Fibroblast of lung (primary cell): Measurements from ENCODE around the gene PRKAG1. TPM values are rescaled to one million over a fixed set of nuclear protein-coding genes. Genes with fewer than 3 reads are reported as not detected.

Experiments used
- DNase-seq, 2 donors: peaks; one replicate each; pipeline versions ENCODE4 v3.0.0 to v3.0.0-alpha.2; 2010; ENCODE audit warnings: low read depth in 2 of 2
- H2AFZ ChIP-seq: 2 replicates; pipeline ENCODE4 v1.5.1; 2012; ENCODE audit warnings: low read length, control low read depth, inconsistent platforms
- H3K27ac ChIP-seq: 2 replicates; pipeline ENCODE4 v1.5.1; 2011; ENCODE audit warnings: low read length, control low read depth; ENCODE audit not compliant: insufficient read depth
- H3K27me3 ChIP-seq: 2 replicates; pipeline ENCODE4 v1.5.1; 2011; ENCODE audit warnings: mild to moderate bottlenecking, low read length; ENCODE audit not compliant: control insufficient read depth, insufficient read depth
- H3K36me3 ChIP-seq: 2 replicates; pipeline ENCODE4 v1.5.1; 2011; ENCODE audit warnings: low read length; ENCODE audit not compliant: control insufficient read depth, insufficient read depth
- H3K4me1 ChIP-seq: 2 replicates; pipeline ENCODE4 v1.5.1; 2011; ENCODE audit warnings: low read length; ENCODE audit not compliant: control insufficient read depth, insufficient read depth; ENCODE audit errors: extremely low read depth
- H3K4me2 ChIP-seq: 2 replicates; pipeline ENCODE4 v1.5.1; 2011; ENCODE audit warnings: low read length, control low read depth; ENCODE audit not compliant: insufficient read depth; ENCODE audit errors: extremely low read depth
- H3K4me3 ChIP-seq, 4 experiments: fragments of 200-600 bp in 1 of 4; sonication (generic) in 1 of 4; replicated peaks in 1 of 4; 2 replicates each; pipeline ENCODE4 v1.5.1; 2011 to 2016; ENCODE audit warnings: low read length in 4 of 4, low read depth in 3 of 4, mild to moderate bottlenecking in 3 of 4, control low read depth in 2 of 4, inconsistent platforms in 1 of 4, mixed read lengths in 1 of 4; ENCODE audit not compliant: insufficient read depth in 1 of 4; ENCODE audit errors: control extremely low read depth in 1 of 4
- H3K79me2 ChIP-seq: 2 replicates; pipeline ENCODE4 v1.5.1; 2012; ENCODE audit warnings: mild to moderate bottlenecking, low read length, inconsistent platforms; ENCODE audit not compliant: control insufficient read depth, insufficient read depth
- H3K9ac ChIP-seq: 2 replicates; pipeline ENCODE4 v1.5.1; 2011; ENCODE audit warnings: mild to moderate bottlenecking, low read length, control low read depth; ENCODE audit not compliant: insufficient read depth
- H3K9me3 ChIP-seq: 2 replicates; pipeline ENCODE4 v1.5.1; 2012; ENCODE audit warnings: low read depth, low read length; ENCODE audit not compliant: control insufficient read depth, insufficient read depth
- H4K20me1 ChIP-seq: 2 replicates; pipeline ENCODE4 v1.5.1; 2011; ENCODE audit warnings: low read length; ENCODE audit not compliant: control insufficient read depth, insufficient read depth; ENCODE audit errors: extremely low read depth
- CTCF ChIP-seq, 2 donors: IDR thresholded peaks in 1 of 2; conservative IDR thresholded peaks in 1 of 2; 1 replicate in 1 of 2; 2 replicates in 1 of 2; pipeline ENCODE4 v1.5.1; 2011 to 2012; ENCODE audit warnings: low read length in 2 of 2, control low read depth in 1 of 2, inconsistent platforms in 1 of 2, low read depth in 1 of 2, mild to moderate bottlenecking in 1 of 2
- EZH2 ChIP-seq: IDR thresholded peaks from 2 replicates; pipeline ENCODE4 v1.5.1; 2012; ENCODE audit warnings: low read length, control low read depth, mild to moderate bottlenecking; ENCODE audit errors: missing control alignments
- polyA plus RNA-seq, 2 donors: library from polyadenylated mRNA; depleted of rRNA in 1 of 2; stranded (reverse) in 1 of 2; unstranded in 1 of 2; fragments of >200 nt; gene quantifications; 2 replicates each; pipeline ENCODE4 v1.2.1, GENCODE V29; 2011 to 2012; ENCODE audit warnings: missing spikeins in 1 of 2
- total RNA-seq: library from RNA; depleted of rRNA; stranded (reverse); fragments of >200 nt; gene quantifications from 2 replicates; pipeline ENCODE4 v1.2.1, GENCODE V29; 2014

The PRKAG1 gene
- total and polyA plus RNA-seq, 2 donors (not counting 1 experiment from before 2014, with no cell fraction given): 76.5 to 110 TPM

GRCh38 chr12:48985901-48986300 lies 32.7 kb downstream of the PRKAG1 start:
- TF ChIP-seq EZH2: no peak
- TF ChIP-seq CTCF (conservative IDR thresholded peaks at IDR 0.05 in 1 of 2, IDR thresholded peaks at IDR 0.05 in 1 of 2; ENCODE audit: low read depth in 1 of 2, low read length in 2 of 2): no peak
- H3K9ac ChIP-seq: no peak overlapping the region
- H2AFZ ChIP-seq: no peak overlapping the region
- H4K20me1 ChIP-seq: no peaks in the 10 kb centered on the region
- no peaks in the 10 kb centered on the region for H3K9me3 ChIP-seq
- H3K79me2 ChIP-seq: no peaks in the 10 kb centered on the region
- no peak for DNase-seq
- H3K4me1 ChIP-seq: no peaks in the 10 kb centered on the region
- H3K27ac ChIP-seq: no peak overlapping the region
- no peak overlapping the region for H3K4me3 ChIP-seq
- peaks cover 65% of the 10 kb centered on the region for H3K27me3 ChIP-seq
- H3K36me3 ChIP-seq: no peaks in the 10 kb centered on the region
- no peak overlapping the region for H3K4me2 ChIP-seq

- H3K9ac ChIP-seq: no peak overlapping the region
- DNase-seq: no peak
- H3K27me3 ChIP-seq: peaks cover 69% of the 10 kb centered on the region
- no peak overlapping the region for H2AFZ ChIP-seq
- H3K4me2 ChIP-seq: no peak overlapping the region
- H4K20me1 ChIP-seq: no peaks in the 10 kb centered on the region
- H3K36me3 ChIP-seq: no peaks in the 10 kb centered on the region
- no peak overlapping the region for H3K4me3 ChIP-seq
- no peak overlapping the region for H3K27ac ChIP-seq
- TF ChIP-seq CTCF (conservative IDR thresholded peaks at IDR 0.05 in 1 of 2, IDR thresholded peaks at IDR 0.05 in 1 of 2; ENCODE audit: low read depth in 1 of 2, low read length in 2 of 2) (no peak), EZH2 (no peak)
- no peaks in the 10 kb centered on the region for H3K79me2 ChIP-seq
- no peaks in the 10 kb centered on the region for H3K9me3 ChIP-seq
- no peaks in the 10 kb centered on the region for H3K4me1 ChIP-seq
Measured at GRCh38 chr12:48985475-48985897, 33.1 kb downstream of the PRKAG1 start.

GRCh38 chr12:48982397-48983080 lies 36.0 kb downstream of the PRKAG1 start:
- Histone ChIP-seq H3K36me3 (no peaks in the 10 kb centered on the region), H3K4me3 (no peak overlapping the region), H2AFZ (no peak overlapping the region), H3K4me2 (no peak overlapping the region), H4K20me1 (no peaks in the 10 kb centered on the region), H3K9ac (no peak overlapping the region), H3K4me1 (no peaks in the 10 kb centered on the region), H3K27ac (no peak overlapping the region), H3K9me3 (no peaks in the 10 kb centered on the region), H3K79me2 (no peaks in the 10 kb centered on the region), H3K27me3 (peaks cover 82% of the 10 kb centered on the region)
- TF ChIP-seq CTCF (conservative IDR thresholded peaks at IDR 0.05 in 1 of 2, IDR thresholded peaks at IDR 0.05 in 1 of 2; ENCODE audit: low read depth in 1 of 2, low read length in 2 of 2) (no peak), EZH2 (no peak)
- no peak for DNase-seq
